ENCODE data around the gene C4orf54. TPM values are rescaled to one million over a fixed set of nuclear protein-coding genes. Genes with fewer than 3 reads are reported as not detected.

Gene C4orf54
- total RNA-seq, 2 experiments from 2014 or later: not detected

- TF ChIP-seq EZH2phosphoT487 (IDR thresholded peaks at IDR 0.05; ENCODE audit: borderline replicate concordance, low read depth, low read length) (no peak), CTCF (conservative IDR thresholded peaks at IDR 0.05; ENCODE audit: low read length) (no peak)
- no peak overlapping the region for H3K4me3 ChIP-seq (ENCODE audit: low read depth, low read length, poor library complexity, severe bottlenecking)
- CTCF ChIA-PET (ENCODE audit: unreplicated experiment): no interaction called here
- H3K27ac ChIP-seq (ENCODE audit: low read depth, low read length, poor library complexity, severe bottlenecking): no peak overlapping the region
- no peak for DNase-seq (ENCODE audit: low spot score)
- no peaks in the 10 kb centered on the region for H3K9me2 ChIP-seq (ENCODE audit: insufficient read depth, low read length)
- H3K9me3 ChIP-seq (ENCODE audit: low read length): no peaks in the 10 kb centered on the region
- H3K36me3 ChIP-seq (ENCODE audit: insufficient read depth, low read length): no peaks in the 10 kb centered on the region
- no peak overlapping the region for H2AFZ ChIP-seq (ENCODE audit: low read length)
- no peaks in the 10 kb centered on the region for H3K79me2 ChIP-seq (ENCODE audit: insufficient read depth, low read depth, low read length)
- H3K4me2 ChIP-seq (ENCODE audit: low read length): no peak overlapping the region
- intact Hi-C loops (cut with micrococcal nuclease; ENCODE audit: unreplicated experiment): no loop called here
- no peaks in the 10 kb centered on the region for H3K4me1 ChIP-seq (ENCODE audit: insufficient read depth, low read length, poor library complexity, severe bottlenecking)
- POLR2A ChIA-PET: no interaction called here
- H4K20me1 ChIP-seq (ENCODE audit: insufficient read depth, low read length): no peaks in the 10 kb centered on the region
- BruUV-seq (replicated peaks): no TSS peak
These were observed 3.7 kb downstream of the C4orf54 start for GRCh38 chr4:99653916-99654315.

- intact Hi-C loops (cut with micrococcal nuclease; ENCODE audit: unreplicated experiment): no loop called here
- no peak overlapping the region for H2AFZ ChIP-seq (ENCODE audit: low read length)
- CTCF ChIA-PET (ENCODE audit: unreplicated experiment): no interaction called here
- H3K4me1 ChIP-seq (ENCODE audit: insufficient read depth, low read length, poor library complexity, severe bottlenecking): no peaks in the 10 kb centered on the region
- DNase-seq (ENCODE audit: low spot score): no peak
- no peaks in the 10 kb centered on the region for H3K36me3 ChIP-seq (ENCODE audit: insufficient read depth, low read length)
- POLR2A ChIA-PET: no interaction called here
- H3K4me2 ChIP-seq (ENCODE audit: low read length): no peak overlapping the region
- H4K20me1 ChIP-seq (ENCODE audit: insufficient read depth, low read length): no peaks in the 10 kb centered on the region
- no peaks in the 10 kb centered on the region for H3K79me2 ChIP-seq (ENCODE audit: insufficient read depth, low read depth, low read length)
- no TSS peak for BruUV-seq (replicated peaks)
- no peaks in the 10 kb centered on the region for H3K9me2 ChIP-seq (ENCODE audit: insufficient read depth, low read length)
- no peak for TF ChIP-seq EZH2phosphoT487 (IDR thresholded peaks at IDR 0.05; ENCODE audit: borderline replicate concordance, low read depth, low read length)
- no peak for TF ChIP-seq CTCF (conservative IDR thresholded peaks at IDR 0.05; ENCODE audit: low read length)
- H3K9me3 ChIP-seq (ENCODE audit: low read length): no peaks in the 10 kb centered on the region
- H3K4me3 ChIP-seq (ENCODE audit: low read depth, low read length, poor library complexity, severe bottlenecking): no peak overlapping the region
- H3K27ac ChIP-seq (ENCODE audit: low read depth, low read length, poor library complexity, severe bottlenecking): no peak overlapping the region
These were observed 4.8 kb downstream of the C4orf54 start for GRCh38 chr4:99652596-99653436.

GRCh38 chr4:99651811-99652485 lies 5.7 kb downstream of the C4orf54 start:
- Histone ChIP-seq H3K79me2 (ENCODE audit: insufficient read depth, low read depth, low read length) (no peaks in the 10 kb centered on the region), H3K4me3 (ENCODE audit: low read depth, low read length, poor library complexity, severe bottlenecking) (no peak overlapping the region), H3K4me1 (ENCODE audit: insufficient read depth, low read length, poor library complexity, severe bottlenecking) (no peaks in the 10 kb centered on the region), H3K9me3 (ENCODE audit: low read length) (no peaks in the 10 kb centered on the region), H3K27ac (ENCODE audit: low read depth, low read length, poor library complexity, severe bottlenecking) (no peak overlapping the region), H3K9me2 (ENCODE audit: insufficient read depth, low read length) (no peaks in the 10 kb centered on the region), H2AFZ (ENCODE audit: low read length) (no peak overlapping the region), H4K20me1 (ENCODE audit: insufficient read depth, low read length) (no peaks in the 10 kb centered on the region), H3K4me2 (ENCODE audit: low read length) (no peak overlapping the region), H3K36me3 (ENCODE audit: insufficient read depth, low read length) (no peaks in the 10 kb centered on the region)
- no TSS peak for BruUV-seq (replicated peaks)
- intact Hi-C loops (cut with micrococcal nuclease; ENCODE audit: unreplicated experiment): no loop called here
- ChIA-PET CTCF (ENCODE audit: unreplicated experiment) (no interaction called here), POLR2A (no interaction called here)
- DNase-seq (ENCODE audit: low spot score): no peak
- TF ChIP-seq CTCF (conservative IDR thresholded peaks at IDR 0.05; ENCODE audit: low read length): no peak
- TF ChIP-seq EZH2phosphoT487 (IDR thresholded peaks at IDR 0.05; ENCODE audit: borderline replicate concordance, low read depth, low read length): no peak

Measured in OCI-LY7 (cell line).